ENCODE measurements around the gene LARGE1.

The LARGE1 gene

DNA sequence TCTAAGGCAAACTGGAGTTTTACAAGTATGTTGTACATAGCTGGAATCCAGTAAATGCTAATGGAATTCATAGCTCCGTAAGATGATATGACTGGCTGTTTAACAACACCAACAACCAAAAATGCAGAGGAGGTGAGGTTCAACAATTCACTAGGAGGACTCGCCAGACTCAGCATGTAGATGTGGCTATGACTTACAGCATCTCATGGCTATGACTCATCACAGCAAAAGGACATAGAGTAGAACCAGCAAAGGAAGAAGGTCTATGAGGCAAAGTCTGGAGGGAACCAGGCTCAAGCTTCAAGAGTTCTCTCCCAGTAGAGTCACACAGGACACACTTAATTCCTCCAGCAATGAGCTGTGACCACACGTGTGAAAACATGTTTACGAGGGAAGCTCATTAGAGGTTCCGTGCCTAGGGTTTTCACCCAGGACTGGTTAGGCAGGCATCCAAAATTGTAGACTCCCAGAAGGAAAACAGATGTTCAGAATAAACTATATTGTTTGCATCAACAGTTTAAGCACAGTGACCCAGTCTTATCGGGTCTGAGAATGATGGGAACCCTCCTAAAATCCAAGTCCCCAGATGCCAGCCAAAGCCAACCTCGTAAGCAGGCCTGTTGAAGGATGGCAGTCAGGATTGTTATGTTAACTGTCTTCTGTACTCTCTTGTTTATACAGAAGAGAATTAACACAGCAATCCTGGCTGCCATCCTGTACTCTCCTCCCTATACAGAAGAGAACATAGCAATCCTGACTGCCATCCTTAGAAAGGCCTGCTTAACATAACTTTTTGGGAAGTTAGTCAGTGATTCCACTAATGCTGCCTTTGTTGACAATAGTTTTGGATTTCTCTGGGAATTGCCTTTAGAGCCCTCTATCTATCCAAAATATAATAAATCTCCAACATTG, 116.6 kb downstream of the LARGE1 start:
- Histone ChIP-seq H3K27me3 (ENCODE audit: insufficient read depth, poor library complexity, severe bottlenecking) (no peaks in the 10 kb centered on the region), H3K27ac (replicated peaks) (no peak overlapping the region), H3K4me3 (replicated peaks; ENCODE audit: insufficient read depth, low read length) (no peak overlapping the region)
- TF ChIP-seq SPI1 (IDR thresholded peaks at IDR 0.05; ENCODE audit: borderline replicate concordance, low read depth) (no peak), POLR2AphosphoS5 (IDR thresholded peaks at IDR 0.05; ENCODE audit: low read depth) (no peak)
- no peak for DNase-seq (ENCODE audit: low read depth in 1 of 2, low spot score in 1 of 2)

DNA sequence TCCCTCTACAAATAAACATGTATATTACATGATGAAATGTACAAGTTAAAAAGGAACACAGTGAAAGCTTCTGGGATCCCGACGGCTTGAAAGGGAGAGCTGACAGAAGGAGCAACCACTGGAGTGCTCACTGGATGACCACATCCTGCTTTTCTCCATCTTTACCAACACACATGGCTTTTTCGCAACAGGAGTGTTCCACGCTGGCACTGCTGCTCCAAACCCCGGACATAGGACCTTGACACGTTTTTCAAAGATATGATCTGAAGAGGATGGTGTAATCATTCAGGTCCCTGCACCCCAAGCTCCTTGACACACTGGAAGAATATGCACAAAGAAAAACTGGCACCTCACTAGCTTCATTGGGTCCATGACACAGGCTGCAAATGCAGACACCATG, 121.9 kb downstream of the LARGE1 start:
- no peak overlapping the region for H3K4me3 ChIP-seq (replicated peaks; ENCODE audit: insufficient read depth, low read length)
- no peak for DNase-seq (ENCODE audit: low read depth in 1 of 2, low spot score in 1 of 2)
- H3K27me3 ChIP-seq (ENCODE audit: insufficient read depth, poor library complexity, severe bottlenecking), result no peaks in the 10 kb centered on the region
- TF ChIP-seq GABPA (IDR thresholded peaks at IDR 0.05; ENCODE audit: low read depth), result no peak
- TF ChIP-seq, protein P1, sequence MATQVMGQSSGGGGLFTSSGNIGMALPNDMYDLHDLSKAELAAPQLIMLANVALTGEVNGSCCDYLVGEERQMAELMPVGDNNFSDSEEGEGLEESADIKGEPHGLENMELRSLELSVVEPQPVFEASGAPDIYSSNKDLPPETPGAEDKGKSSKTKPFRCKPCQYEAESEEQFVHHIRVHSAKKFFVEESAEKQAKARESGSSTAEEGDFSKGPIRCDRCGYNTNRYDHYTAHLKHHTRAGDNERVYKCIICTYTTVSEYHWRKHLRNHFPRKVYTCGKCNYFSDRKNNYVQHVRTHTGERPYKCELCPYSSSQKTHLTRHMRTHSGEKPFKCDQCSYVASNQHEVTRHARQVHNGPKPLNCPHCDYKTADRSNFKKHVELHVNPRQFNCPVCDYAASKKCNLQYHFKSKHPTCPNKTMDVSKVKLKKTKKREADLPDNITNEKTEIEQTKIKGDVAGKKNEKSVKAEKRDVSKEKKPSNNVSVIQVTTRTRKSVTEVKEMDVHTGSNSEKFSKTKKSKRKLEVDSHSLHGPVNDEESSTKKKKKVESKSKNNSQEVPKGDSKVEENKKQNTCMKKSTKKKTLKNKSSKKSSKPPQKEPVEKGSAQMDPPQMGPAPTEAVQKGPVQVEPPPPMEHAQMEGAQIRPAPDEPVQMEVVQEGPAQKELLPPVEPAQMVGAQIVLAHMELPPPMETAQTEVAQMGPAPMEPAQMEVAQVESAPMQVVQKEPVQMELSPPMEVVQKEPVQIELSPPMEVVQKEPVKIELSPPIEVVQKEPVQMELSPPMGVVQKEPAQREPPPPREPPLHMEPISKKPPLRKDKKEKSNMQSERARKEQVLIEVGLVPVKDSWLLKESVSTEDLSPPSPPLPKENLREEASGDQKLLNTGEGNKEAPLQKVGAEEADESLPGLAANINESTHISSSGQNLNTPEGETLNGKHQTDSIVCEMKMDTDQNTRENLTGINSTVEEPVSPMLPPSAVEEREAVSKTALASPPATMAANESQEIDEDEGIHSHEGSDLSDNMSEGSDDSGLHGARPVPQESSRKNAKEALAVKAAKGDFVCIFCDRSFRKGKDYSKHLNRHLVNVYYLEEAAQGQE (IDR thresholded peaks at IDR 0.05; ENCODE audit: insufficient replicate concordance, low read depth), result no peak
- TF ChIP-seq SPI1 (IDR thresholded peaks at IDR 0.05; ENCODE audit: borderline replicate concordance, low read depth), result no peak
- TF ChIP-seq, protein P2, sequence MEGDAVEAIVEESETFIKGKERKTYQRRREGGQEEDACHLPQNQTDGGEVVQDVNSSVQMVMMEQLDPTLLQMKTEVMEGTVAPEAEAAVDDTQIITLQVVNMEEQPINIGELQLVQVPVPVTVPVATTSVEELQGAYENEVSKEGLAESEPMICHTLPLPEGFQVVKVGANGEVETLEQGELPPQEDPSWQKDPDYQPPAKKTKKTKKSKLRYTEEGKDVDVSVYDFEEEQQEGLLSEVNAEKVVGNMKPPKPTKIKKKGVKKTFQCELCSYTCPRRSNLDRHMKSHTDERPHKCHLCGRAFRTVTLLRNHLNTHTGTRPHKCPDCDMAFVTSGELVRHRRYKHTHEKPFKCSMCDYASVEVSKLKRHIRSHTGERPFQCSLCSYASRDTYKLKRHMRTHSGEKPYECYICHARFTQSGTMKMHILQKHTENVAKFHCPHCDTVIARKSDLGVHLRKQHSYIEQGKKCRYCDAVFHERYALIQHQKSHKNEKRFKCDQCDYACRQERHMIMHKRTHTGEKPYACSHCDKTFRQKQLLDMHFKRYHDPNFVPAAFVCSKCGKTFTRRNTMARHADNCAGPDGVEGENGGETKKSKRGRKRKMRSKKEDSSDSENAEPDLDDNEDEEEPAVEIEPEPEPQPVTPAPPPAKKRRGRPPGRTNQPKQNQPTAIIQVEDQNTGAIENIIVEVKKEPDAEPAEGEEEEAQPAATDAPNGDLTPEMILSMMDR (IDR thresholded peaks at IDR 0.05; ENCODE audit: insufficient read depth, low read length), result no peak
- no peak for TF ChIP-seq POLR2AphosphoS5 (IDR thresholded peaks at IDR 0.05; ENCODE audit: low read depth)
- H3K27ac ChIP-seq (replicated peaks), result no peak overlapping the region

DNA sequence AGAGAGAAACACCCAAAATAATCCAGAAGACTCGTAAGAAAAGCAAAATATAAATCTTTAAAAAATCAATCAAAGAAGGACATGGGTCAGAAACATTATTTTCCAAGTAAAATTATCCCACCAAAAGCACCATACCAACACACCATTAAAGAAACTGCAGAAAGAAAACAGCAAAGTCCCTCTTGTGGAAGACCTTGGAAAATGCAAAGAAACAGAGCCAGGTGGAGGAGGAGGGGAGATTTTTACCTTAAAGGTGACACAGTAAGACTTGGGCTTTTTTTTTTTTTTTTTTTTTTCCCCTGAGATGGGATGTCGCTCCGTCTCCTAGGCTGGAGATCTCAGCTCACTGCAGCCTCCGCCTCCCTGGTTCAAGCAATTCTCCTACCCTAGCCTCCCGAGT, 123.8 kb downstream of the LARGE1 start:
- DNase-seq (ENCODE audit: low read depth in 1 of 2, low spot score in 1 of 2), result no peak
- TF ChIP-seq, protein P1 (IDR thresholded peaks at IDR 0.05; ENCODE audit: insufficient replicate concordance, low read depth), result no peak
- no peak for TF ChIP-seq POLR2AphosphoS5 (IDR thresholded peaks at IDR 0.05; ENCODE audit: low read depth)
- TF ChIP-seq, protein P2 (IDR thresholded peaks at IDR 0.05; ENCODE audit: insufficient read depth, low read length), result no peak
- no peak for TF ChIP-seq GABPA (IDR thresholded peaks at IDR 0.05; ENCODE audit: low read depth)
- no peak for TF ChIP-seq SPI1 (IDR thresholded peaks at IDR 0.05; ENCODE audit: borderline replicate concordance, low read depth)
- Histone ChIP-seq H3K27me3 (ENCODE audit: insufficient read depth, poor library complexity, severe bottlenecking) (no peaks in the 10 kb centered on the region), H3K4me3 (replicated peaks; ENCODE audit: insufficient read depth, low read length) (no peak overlapping the region), H3K27ac (replicated peaks) (no peak overlapping the region)

DNA sequence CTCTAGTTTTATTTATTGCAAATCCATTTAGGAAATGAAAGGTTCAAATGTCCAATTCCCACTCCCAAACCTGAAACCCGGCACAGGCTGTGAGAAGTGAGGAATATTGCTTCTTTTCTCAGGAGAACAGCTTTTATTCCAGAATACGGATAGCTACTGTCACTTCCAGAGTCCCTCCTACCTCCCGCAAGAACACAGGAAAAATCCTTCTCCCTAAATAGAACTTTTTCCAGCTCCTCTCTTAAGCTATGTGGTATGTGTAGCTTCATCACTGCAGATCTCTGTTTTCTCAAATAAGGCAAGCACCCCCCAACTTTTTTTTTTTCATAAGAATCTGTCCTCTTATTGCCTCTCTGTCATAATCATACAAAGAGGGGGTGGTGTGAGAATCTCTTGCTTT, 126.8 kb downstream of the LARGE1 start:
- no peak overlapping the region for H3K27ac ChIP-seq (replicated peaks)
- no peak for DNase-seq (ENCODE audit: low read depth in 1 of 2, low spot score in 1 of 2)
- no peak overlapping the region for H3K4me3 ChIP-seq (replicated peaks; ENCODE audit: insufficient read depth, low read length)
- TF ChIP-seq SPI1 (IDR thresholded peaks at IDR 0.05; ENCODE audit: borderline replicate concordance, low read depth) (no peak), GABPA (IDR thresholded peaks at IDR 0.05; ENCODE audit: low read depth) (no peak), POLR2AphosphoS5 (IDR thresholded peaks at IDR 0.05; ENCODE audit: low read depth) (no peak)
- TF ChIP-seq, protein P2 (IDR thresholded peaks at IDR 0.05; ENCODE audit: insufficient read depth, low read length), result no peak
- TF ChIP-seq, protein P1 (IDR thresholded peaks at IDR 0.05; ENCODE audit: insufficient replicate concordance, low read depth), result no peak
- H3K27me3 ChIP-seq (ENCODE audit: insufficient read depth, poor library complexity, severe bottlenecking), result no peaks in the 10 kb centered on the region
